Liver (tissue), 9 donors: ENCODE results near the gene XNDC1N. TPM values are rescaled to one million over a fixed set of nuclear protein-coding genes. Genes with fewer than 3 reads are reported as not detected.

Source experiments
- DNase-seq: peaks from one replicate; pipeline ENCODE4 v3.0.0-alpha.2; 2017; ENCODE audit warnings: low spot score
- H3K27ac ChIP-seq, 2 donors: one replicate each; pipeline ENCODE4 v1.7.0; 2013; ENCODE audit warnings: inconsistent platforms in 2 of 2, low read length in 2 of 2, control low read depth in 1 of 2, low read depth in 1 of 2, mild to moderate bottlenecking in 1 of 2
- H3K27me3 ChIP-seq, 4 donors: one replicate each; pipeline versions ENCODE4 v1.6.1 to v1.7.0; 2013; ENCODE audit warnings: low read length in 3 of 4, inconsistent platforms in 1 of 4, mild to moderate bottlenecking in 1 of 4, moderate library complexity in 1 of 4; ENCODE audit not compliant: control insufficient read depth in 4 of 4, insufficient read depth in 4 of 4
- H3K36me3 ChIP-seq, 4 donors: one replicate each; pipeline versions ENCODE4 v1.6.1 to v1.7.0; 2013; ENCODE audit warnings: low read length in 3 of 4, mild to moderate bottlenecking in 3 of 4, low read depth in 1 of 4, moderate library complexity in 1 of 4; ENCODE audit not compliant: control insufficient read depth in 4 of 4, insufficient read depth in 3 of 4
- H3K4me1 ChIP-seq, 4 donors: one replicate each; pipeline versions ENCODE4 v1.6.1 to v1.7.0; 2013; ENCODE audit warnings: low read length in 3 of 4, mild to moderate bottlenecking in 3 of 4, moderate library complexity in 1 of 4; ENCODE audit not compliant: control insufficient read depth in 4 of 4, insufficient read depth in 4 of 4
- H3K4me3 ChIP-seq, 3 donors: one replicate each; pipeline versions ENCODE4 v1.6.1 to v1.7.0; 2013; ENCODE audit warnings: low read length in 3 of 3, control low read depth in 1 of 3, low read depth in 1 of 3, mild to moderate bottlenecking in 1 of 3
- H3K9ac ChIP-seq, 2 donors: one replicate each; pipeline ENCODE4 v1.7.0; 2013; ENCODE audit warnings: low read length in 2 of 2, mild to moderate bottlenecking in 2 of 2, moderate library complexity in 2 of 2, control low read depth in 1 of 2, low read depth in 1 of 2
- H3K9me3 ChIP-seq, 4 donors: one replicate each; pipeline versions ENCODE4 v1.6.1 to v1.7.0; 2013; ENCODE audit warnings: low read length in 3 of 4; ENCODE audit not compliant: control insufficient read depth in 4 of 4
- EGR1 ChIP-seq, 2 donors: IDR thresholded peaks; 2 replicates each; pipeline ENCODE4 v1.6.1; 2016 to 2018; ENCODE audit warnings: antibody characterized with exemption in 2 of 2, low read depth in 2 of 2
- GABPA ChIP-seq, 2 donors: IDR thresholded peaks in 1 of 2; conservative IDR thresholded peaks in 1 of 2; 2 replicates each; pipeline ENCODE4 v1.6.1; 2016; ENCODE audit warnings: antibody characterized with exemption in 2 of 2, mild to moderate bottlenecking in 1 of 2, moderate library complexity in 1 of 2
- HNF4A ChIP-seq, 2 donors: conservative IDR thresholded peaks; 2 replicates each; pipeline ENCODE4 v1.6.1; 2016; ENCODE audit warnings: antibody characterized with exemption in 2 of 2, mild to moderate bottlenecking in 2 of 2
- HNF4G ChIP-seq: IDR thresholded peaks from 2 replicates; pipeline ENCODE4 v1.6.1; 2016; ENCODE audit warnings: antibody characterized with exemption
- JUND ChIP-seq, 2 donors: IDR thresholded peaks; 2 replicates each; pipeline ENCODE4 v1.6.1; 2016; ENCODE audit warnings: antibody characterized with exemption in 2 of 2
- NR2F2 ChIP-seq: IDR thresholded peaks from 2 replicates; pipeline ENCODE4 v1.6.1; 2016; ENCODE audit warnings: antibody characterized with exemption
- RAD21 ChIP-seq, 2 donors: IDR thresholded peaks; 2 replicates each; pipeline ENCODE4 v1.6.1; 2016; ENCODE audit warnings: antibody characterized with exemption in 2 of 2, mild to moderate bottlenecking in 2 of 2
- RXRA ChIP-seq, 2 donors: IDR thresholded peaks; 2 replicates each; pipeline ENCODE4 v1.6.1; 2017 to 2018; ENCODE audit warnings: antibody characterized with exemption in 2 of 2, mild to moderate bottlenecking in 1 of 2
- TAF1 ChIP-seq: conservative IDR thresholded peaks from 2 replicates; pipeline ENCODE4 v1.6.1; 2016; ENCODE audit warnings: antibody characterized with exemption, mild to moderate bottlenecking
- WGBS: extraction: QIAGEN DNeasy Blood & Tissue Kit; methylation state at CpG from one replicate; pipeline ENCODE4 v1.1.7; 2013; 5-methylcytosine and 5-hydroxymethylcytosine counted together
- polyA plus RNA-seq, 2 donors: library from polyadenylated mRNA; stranded (reverse) in 1 of 2; unstranded in 1 of 2; fragments of 200-250 nt in 1 of 2; fragments of >200 nt in 1 of 2; fragmentation: Nextera tagmentation in 1 of 2; extraction: Ambion mirVana in 1 of 2; gene quantifications; one replicate each; pipeline versions ENCODE4 v1.2.1 to v1.2.3, GENCODE V29; 2013 to 2015
- total RNA-seq, 2 donors: library from RNA; depleted of rRNA; stranded (reverse); fragments of >200 nt; gene quantifications; one replicate each; pipeline ENCODE4 v1.2.3, GENCODE V29; 2014
- TF ChIP-seq, protein P1 (sequence below): IDR thresholded peaks from 2 replicates; pipeline ENCODE4 v1.6.1; 2016; ENCODE audit warnings: antibody characterized with exemption
- TF ChIP-seq, protein P2 (sequence below): IDR thresholded peaks from 2 replicates; pipeline ENCODE4 v1.6.1; 2016; ENCODE audit warnings: antibody characterized with exemption, mild to moderate bottlenecking
- TF ChIP-seq, protein P3 (sequence below): IDR thresholded peaks from 2 replicates; pipeline ENCODE4 v1.6.1; 2016; ENCODE audit warnings: antibody characterized with exemption
- donor health status: healthy.
- donor health status: healthy.
- donor health status: healthy.
- donor health status: healthy.
- donor health status: healthy.

The XNDC1N gene
- total and polyA plus RNA-seq, 4 donors: 0.59 to 7.9 (median 3.8) TPM

DNA sequence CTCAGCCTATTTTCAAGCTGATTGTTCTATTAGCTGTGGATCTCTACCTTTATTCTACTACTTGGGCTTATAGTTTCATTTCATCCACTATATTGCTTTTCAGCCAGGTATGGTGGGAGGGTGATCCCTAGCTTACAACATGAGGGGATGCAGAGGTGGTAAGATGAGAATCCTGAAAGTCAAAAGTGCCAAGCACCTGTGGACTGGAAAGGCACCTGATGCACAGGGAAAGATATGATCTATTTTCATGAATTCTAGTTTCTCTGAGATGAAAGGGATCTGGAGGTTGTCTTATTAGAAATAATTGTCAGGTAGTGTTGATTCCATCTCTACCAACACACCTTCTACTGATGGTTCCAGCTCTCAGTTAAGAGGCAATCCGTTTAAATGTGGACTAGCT lies 48.7 kb upstream of the XNDC1N start:
- H3K9ac ChIP-seq: no peak overlapping the region
- no peaks in the 10 kb centered on the region for H3K4me1 ChIP-seq
- TF ChIP-seq HNF4G: no peak
- no peak for TF ChIP-seq RXRA (IDR thresholded peaks at IDR 0.05)
- TF ChIP-seq HNF4A (conservative IDR thresholded peaks at IDR 0.05): no peak
- TF ChIP-seq, protein P1, sequence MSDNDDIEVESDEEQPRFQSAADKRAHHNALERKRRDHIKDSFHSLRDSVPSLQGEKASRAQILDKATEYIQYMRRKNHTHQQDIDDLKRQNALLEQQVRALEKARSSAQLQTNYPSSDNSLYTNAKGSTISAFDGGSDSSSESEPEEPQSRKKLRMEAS: no peak
- no peak for TF ChIP-seq NR2F2
- no peak for TF ChIP-seq TAF1
- TF ChIP-seq JUND (IDR thresholded peaks at IDR 0.05): no peak
- peaks cover 0 to 18% (median 7%) of the 10 kb centered on the region in 4 donors for H3K36me3 ChIP-seq
- 83% methylated on average over 1 of the region's 1 CpG for WGBS
- no peak overlapping the region for H3K27ac ChIP-seq
- H3K4me3 ChIP-seq: no peak overlapping the region
- H3K27me3 ChIP-seq: no peaks in the 10 kb centered on the region
- DNase-seq: no peak
- H3K9me3 ChIP-seq: no peaks in the 10 kb centered on the region

DNA sequence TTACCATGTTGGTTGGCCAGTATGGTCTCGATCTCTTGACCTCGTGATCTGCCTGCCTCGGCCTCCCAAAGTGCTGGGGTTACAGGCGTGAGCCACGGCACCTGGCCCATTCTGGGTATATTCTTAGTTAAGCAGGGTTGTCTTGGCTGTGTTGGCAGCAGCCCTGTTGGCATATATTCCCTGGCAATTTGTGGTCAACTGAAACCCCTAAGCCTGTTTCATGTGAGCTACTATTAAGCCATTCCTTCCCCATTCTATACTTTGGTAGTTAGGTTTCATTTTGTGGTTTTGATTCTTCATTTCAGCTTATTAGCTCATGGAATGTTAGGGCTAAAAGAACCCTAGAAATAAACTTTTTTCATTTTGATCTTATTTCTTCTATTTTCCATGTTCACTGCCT lies 48.2 kb upstream of the XNDC1N start:
- Histone ChIP-seq H3K4me1 (no peaks in the 10 kb centered on the region), H3K9me3 (no peaks in the 10 kb centered on the region), H3K27me3 (no peaks in the 10 kb centered on the region), H3K9ac (no peak overlapping the region), H3K27ac (no peak overlapping the region), H3K36me3 (peaks cover 0 to 18% (median 7%) of the 10 kb centered on the region in 4 donors), H3K4me3 (no peak overlapping the region)
- no peak for DNase-seq
- 96% methylated on average over 5 of the region's 5 CpGs for WGBS
- TF ChIP-seq GABPA (IDR thresholded peaks at IDR 0.05 in 1 of 2, conservative IDR thresholded peaks at IDR 0.05 in 1 of 2) (no peak), NR2F2 (no peak)
- TF ChIP-seq, protein P2, sequence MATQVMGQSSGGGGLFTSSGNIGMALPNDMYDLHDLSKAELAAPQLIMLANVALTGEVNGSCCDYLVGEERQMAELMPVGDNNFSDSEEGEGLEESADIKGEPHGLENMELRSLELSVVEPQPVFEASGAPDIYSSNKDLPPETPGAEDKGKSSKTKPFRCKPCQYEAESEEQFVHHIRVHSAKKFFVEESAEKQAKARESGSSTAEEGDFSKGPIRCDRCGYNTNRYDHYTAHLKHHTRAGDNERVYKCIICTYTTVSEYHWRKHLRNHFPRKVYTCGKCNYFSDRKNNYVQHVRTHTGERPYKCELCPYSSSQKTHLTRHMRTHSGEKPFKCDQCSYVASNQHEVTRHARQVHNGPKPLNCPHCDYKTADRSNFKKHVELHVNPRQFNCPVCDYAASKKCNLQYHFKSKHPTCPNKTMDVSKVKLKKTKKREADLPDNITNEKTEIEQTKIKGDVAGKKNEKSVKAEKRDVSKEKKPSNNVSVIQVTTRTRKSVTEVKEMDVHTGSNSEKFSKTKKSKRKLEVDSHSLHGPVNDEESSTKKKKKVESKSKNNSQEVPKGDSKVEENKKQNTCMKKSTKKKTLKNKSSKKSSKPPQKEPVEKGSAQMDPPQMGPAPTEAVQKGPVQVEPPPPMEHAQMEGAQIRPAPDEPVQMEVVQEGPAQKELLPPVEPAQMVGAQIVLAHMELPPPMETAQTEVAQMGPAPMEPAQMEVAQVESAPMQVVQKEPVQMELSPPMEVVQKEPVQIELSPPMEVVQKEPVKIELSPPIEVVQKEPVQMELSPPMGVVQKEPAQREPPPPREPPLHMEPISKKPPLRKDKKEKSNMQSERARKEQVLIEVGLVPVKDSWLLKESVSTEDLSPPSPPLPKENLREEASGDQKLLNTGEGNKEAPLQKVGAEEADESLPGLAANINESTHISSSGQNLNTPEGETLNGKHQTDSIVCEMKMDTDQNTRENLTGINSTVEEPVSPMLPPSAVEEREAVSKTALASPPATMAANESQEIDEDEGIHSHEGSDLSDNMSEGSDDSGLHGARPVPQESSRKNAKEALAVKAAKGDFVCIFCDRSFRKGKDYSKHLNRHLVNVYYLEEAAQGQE: no peak
- TF ChIP-seq, protein P1: no peak

DNA sequence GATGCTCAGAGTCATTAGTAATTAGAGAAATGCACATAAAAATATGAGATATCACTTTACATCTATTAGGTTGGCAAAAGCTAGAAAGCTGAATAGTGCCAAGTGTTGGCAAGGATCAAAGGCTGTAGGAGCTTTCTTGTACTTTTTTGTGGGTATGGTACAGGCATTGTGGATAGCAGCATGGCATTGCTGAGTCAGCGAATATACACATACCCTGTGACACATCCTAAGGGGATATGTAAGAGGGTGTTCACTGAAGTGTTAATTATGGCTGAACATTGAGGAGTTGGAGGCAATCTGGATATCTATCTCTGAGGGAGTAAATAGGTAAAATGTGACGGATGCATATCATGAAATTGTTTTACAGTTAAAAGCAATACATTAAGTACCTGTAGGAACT lies 43.3 kb upstream of the XNDC1N start:
- no peaks in the 10 kb centered on the region for H3K4me1 ChIP-seq
- H3K36me3 ChIP-seq: peaks cover 0 to 22% (median 17%) of the 10 kb centered on the region in 4 donors
- no peak overlapping the region for H3K27ac ChIP-seq
- WGBS: 97% methylated on average over 2 of the region's 2 CpGs
- no peak for TF ChIP-seq HNF4A (conservative IDR thresholded peaks at IDR 0.05)
- no peak for TF ChIP-seq RAD21 (IDR thresholded peaks at IDR 0.05)
- no peak for TF ChIP-seq JUND (IDR thresholded peaks at IDR 0.05)
- no peak for TF ChIP-seq GABPA (IDR thresholded peaks at IDR 0.05 in 1 of 2, conservative IDR thresholded peaks at IDR 0.05 in 1 of 2)
- TF ChIP-seq RXRA (IDR thresholded peaks at IDR 0.05): no peak
- TF ChIP-seq, protein P1: no peak
- TF ChIP-seq, protein P3, sequence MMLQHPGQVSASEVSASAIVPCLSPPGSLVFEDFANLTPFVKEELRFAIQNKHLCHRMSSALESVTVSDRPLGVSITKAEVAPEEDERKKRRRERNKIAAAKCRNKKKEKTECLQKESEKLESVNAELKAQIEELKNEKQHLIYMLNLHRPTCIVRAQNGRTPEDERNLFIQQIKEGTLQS: no peak
- no peak for TF ChIP-seq EGR1 (IDR thresholded peaks at IDR 0.05; ENCODE audit: low read depth in 2 of 2)
- no peaks in the 10 kb centered on the region for H3K27me3 ChIP-seq
- H3K9ac ChIP-seq: no peak overlapping the region
- no peak overlapping the region for H3K4me3 ChIP-seq
- DNase-seq: no peak
- H3K9me3 ChIP-seq: no peaks in the 10 kb centered on the region
